Measurements from ENCODE around the gene HS3ST2. TPM values are rescaled to one million over a fixed set of nuclear protein-coding genes. Genes with fewer than 3 reads are reported as not detected.

The HS3ST2 gene
- total and polyA plus RNA-seq, 2 of the 8 experiments (the other 6 are each of a cell fraction or from before 2014, with no cell fraction given), result 1.7 to 3.7 TPM

GRCh38 chr16:22912654-22913053, 98.7 kb downstream of the HS3ST2 start:
- H3K4ac ChIP-seq (replicated peaks; ENCODE audit: insufficient read length, low read depth, low read length), result no peak overlapping the region
- H4K20me1 ChIP-seq (replicated peaks in 1 of 2; ENCODE audit: control insufficient read depth in 1 of 2, insufficient read depth in 2 of 2, low read length in 2 of 2), result no peaks in the 10 kb centered on the region
- H3K9me3 ChIP-seq (ENCODE audit: insufficient read depth in 2 of 2, low read depth in 1 of 2, low read length in 1 of 2), result no peaks in the 10 kb centered on the region
- H2BK5ac ChIP-seq (ENCODE audit: low read depth, low read length), result no peak overlapping the region
- H3K27me3 ChIP-seq (replicated peaks in 1 of 4; ENCODE audit: control insufficient read depth in 3 of 4, extremely low read depth in 1 of 4, insufficient read depth in 3 of 4, low read length in 3 of 4), result no peaks in the 10 kb centered on the region
- no peak overlapping the region for H3K9ac ChIP-seq (replicated peaks in 1 of 4; ENCODE audit: extremely low read depth in 1 of 4, low read depth in 3 of 4, low read length in 3 of 4)
- H3K23ac ChIP-seq (ENCODE audit: insufficient read length), result no peak overlapping the region
- no peaks in the 10 kb centered on the region for H3K23me2 ChIP-seq (ENCODE audit: low read depth, low read length)
- no peak overlapping the region for H3K14ac ChIP-seq (ENCODE audit: insufficient read length)
- H4K8ac ChIP-seq (ENCODE audit: extremely low read depth, insufficient read depth, low read length), result no peak overlapping the region
- no peaks in the 10 kb centered on the region for H3K4me1 ChIP-seq (replicated peaks in 1 of 4; ENCODE audit: control insufficient read depth in 3 of 4, insufficient read depth in 4 of 4, low read length in 3 of 4)
- DNase-seq (ENCODE audit: low read depth in 1 of 2, low spot score in 2 of 2) (peak in 1 of 2 experiments; percentile 58), FAIRE-seq (no peak)
- POLR2A ChIA-PET (ENCODE audit: partially characterized antibody), result no interaction called here
- TF ChIP-seq ATF2 (IDR thresholded peaks at IDR 0.05; ENCODE audit: low read length) (no peak), CBX8 (IDR thresholded peaks at IDR 0.05; ENCODE audit: borderline replicate concordance, low read depth, low read length) (no peak), KDM5A (IDR thresholded peaks at IDR 0.05; ENCODE audit: low read length) (no peak), ASH2L (IDR thresholded peaks at IDR 0.05; ENCODE audit: low read length) (no peak), BRCA1 (IDR thresholded peaks at IDR 0.05; ENCODE audit: low read depth, low read length) (no peak), SUZ12 (IDR thresholded peaks at IDR 0.05; ENCODE audit: low read length) (no peak), NANOG (IDR thresholded peaks at IDR 0.05; ENCODE audit: insufficient read depth, low read depth, low read length, poor library complexity, severe bottlenecking) (no peak), MAFK (IDR thresholded peaks at IDR 0.05; ENCODE audit: low read depth, low read length) (no peak), SP4 (IDR thresholded peaks at IDR 0.05; ENCODE audit: low read length) (no peak), NRF1 (IDR thresholded peaks at IDR 0.05; ENCODE audit: low read depth, low read length) (no peak), FOSL1 (IDR thresholded peaks at IDR 0.05; ENCODE audit: insufficient read depth, low read depth, low read length) (no peak)
- H2BK12ac ChIP-seq (ENCODE audit: low read depth, low read length), result no peak overlapping the region
- no peak overlapping the region for H2AFZ ChIP-seq (ENCODE audit: low read length)
- 82% methylated on average over 7 of the region's 7 CpGs; no CpG with 5 or more reads in 1 of the 2 experiments for WGBS, 2 experiments (ENCODE audit: extremely low coverage in 1 of 2, insufficient coverage in 1 of 2, insufficient read length in 1 of 2, insufficient replicate concordance in 2 of 2, low coverage in 1 of 2, low lambda C conversion rate in 2 of 2, missing lambda C conversion rate in 1 of 2)
- no peaks in the 10 kb centered on the region for H3K36me3 ChIP-seq (ENCODE audit: control insufficient read depth in 2 of 4, insufficient read depth in 4 of 4, low read length in 3 of 4)
- no peak overlapping the region for H3K27ac ChIP-seq (ENCODE audit: low read depth, low read length)
- H3K79me2 ChIP-seq (ENCODE audit: control insufficient read depth in 1 of 2, insufficient read depth in 2 of 2, low read length in 2 of 2), result no peaks in the 10 kb centered on the region
- H2BK15ac ChIP-seq (ENCODE audit: low read length), result no peak overlapping the region
- H3K4me3 ChIP-seq (ENCODE audit: extremely low read depth in 1 of 4, insufficient read depth in 2 of 4, low read depth in 3 of 4, low read length in 4 of 4), result no peak overlapping the region
- no peak overlapping the region for H4K91ac ChIP-seq (replicated peaks; ENCODE audit: insufficient read length, low read length)
- no peaks in the 10 kb centered on the region for H3K79me1 ChIP-seq (ENCODE audit: low read depth, low read length)
- CTCF ChIA-PET (ENCODE audit: partially characterized antibody), result interaction anchor here (0.5 to 4.2 kb wide), 4 partner anchors 9 to 65 kb away, joined by 3 to 41 read pairs (median 3); no protein-coding TSS in a partner anchor
- no peak overlapping the region for H4K5ac ChIP-seq (ENCODE audit: insufficient read length, low read depth, low read length)
- H3K4me2 ChIP-seq (ENCODE audit: insufficient read depth in 1 of 2, low read depth in 2 of 2, low read length in 2 of 2), result no peak overlapping the region
- no peak overlapping the region for H2BK120ac ChIP-seq (replicated peaks; ENCODE audit: low read depth, low read length)
- H2AK5ac ChIP-seq (ENCODE audit: low read depth, low read length), result no peak overlapping the region
- no peak overlapping the region for H3K56ac ChIP-seq (replicated peaks; ENCODE audit: insufficient read length, low read depth, low read length)
- H3K18ac ChIP-seq (ENCODE audit: extremely low read depth, low read length), result no peak overlapping the region
- no peak overlapping the region for H2BK20ac ChIP-seq (ENCODE audit: low read length)
